Subcutaneous adipose tissue (tissue), 4 donors: ENCODE measurements around the gene FAM32A. TPM values are rescaled to one million over a fixed set of nuclear protein-coding genes. Genes with fewer than 3 reads are reported as not detected.

Source experiments
- CTCF ChIP-seq: fragments of 450-650 bp; IDR thresholded peaks from one replicate; pipeline ENCODE4 v1.5.1; 2016; ENCODE audit warnings: low read depth, mild to moderate bottlenecking, control low read depth, antibody characterized with exemption, moderate library complexity
- total RNA-seq, 4 donors: library from RNA; depleted of rRNA; stranded (reverse); fragments of >200 nt; gene quantifications; one replicate each; pipeline ENCODE4 v1.1.0, GENCODE V29; 2016

Gene FAM32A
- total RNA-seq, 4 donors from 2014 or later = 65.7 to 78.6 (median 77.6) TPM

DNA sequence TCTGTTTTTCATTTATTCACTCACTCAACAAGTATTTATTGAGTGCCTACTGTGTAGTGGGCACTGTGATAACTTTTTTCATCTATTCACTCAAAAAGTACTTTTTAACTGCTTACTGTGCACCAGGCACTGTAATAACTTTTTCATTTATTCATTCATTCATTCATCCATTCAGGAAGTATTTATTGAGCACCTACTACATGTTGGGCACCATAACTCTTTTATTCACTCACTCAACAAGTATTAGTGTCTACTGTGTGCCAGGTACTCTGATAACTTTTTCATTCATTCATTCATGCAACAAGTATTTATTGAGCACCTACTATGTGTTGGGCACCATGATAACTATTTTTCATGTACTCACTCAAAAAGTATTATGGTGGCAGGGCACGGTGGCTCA lies 18.8 kb upstream of the FAM32A start:
- no peak for TF ChIP-seq CTCF

DNA sequence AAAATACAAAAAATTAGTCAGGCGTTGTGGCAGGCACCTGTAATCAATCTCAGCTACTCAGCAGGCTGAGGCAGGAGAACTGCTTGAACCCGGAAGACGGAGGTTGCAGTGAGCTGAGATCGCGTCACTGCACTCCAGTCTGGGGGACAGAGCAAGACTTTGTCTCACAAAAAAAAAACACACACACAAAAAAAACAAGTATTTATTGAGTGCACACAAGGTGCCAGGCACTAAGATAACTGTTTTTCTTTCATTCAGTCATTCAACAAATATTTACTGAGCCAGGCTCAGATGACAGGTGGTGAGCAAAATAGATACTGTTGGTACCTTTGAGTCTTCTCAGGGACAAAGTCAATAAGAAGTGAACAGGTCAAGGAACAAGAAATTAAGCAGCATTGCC lies 18.2 kb upstream of the FAM32A start:
- no peak for TF ChIP-seq CTCF

DNA sequence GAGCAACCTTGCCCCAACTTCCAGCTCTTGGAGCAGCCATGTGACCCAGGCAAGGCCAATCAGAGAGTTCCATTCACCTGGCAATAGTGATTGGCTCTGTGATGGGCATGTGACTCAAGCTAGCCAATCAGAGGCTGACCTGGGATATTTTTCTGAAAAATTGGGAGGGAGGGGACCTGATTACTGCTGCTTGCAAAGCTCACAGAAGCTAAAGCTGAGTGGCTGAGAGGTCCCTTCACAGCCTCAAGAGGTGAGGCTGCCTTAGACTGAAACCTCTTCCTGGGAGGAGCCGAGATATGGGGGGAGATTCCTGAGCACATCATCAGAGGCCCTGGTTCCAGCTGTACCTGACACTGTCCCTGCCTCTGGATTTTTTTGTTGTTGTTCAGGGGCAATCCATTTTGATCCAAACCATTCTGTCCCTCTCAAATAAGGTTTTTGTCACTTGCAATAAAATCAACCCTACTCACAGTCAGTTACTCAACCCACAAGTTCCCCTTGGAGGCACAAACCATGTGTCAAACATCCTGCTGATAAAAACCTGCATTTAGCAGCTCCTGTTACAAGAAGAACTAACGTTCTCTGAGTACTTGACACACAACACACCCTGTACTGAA lies 16.6 kb upstream of the FAM32A start:
- no peak for TF ChIP-seq CTCF

GRCh38 chr19:16170134-16170533 lies 15.1 kb upstream of the FAM32A start:
- no peak for TF ChIP-seq CTCF

DNA sequence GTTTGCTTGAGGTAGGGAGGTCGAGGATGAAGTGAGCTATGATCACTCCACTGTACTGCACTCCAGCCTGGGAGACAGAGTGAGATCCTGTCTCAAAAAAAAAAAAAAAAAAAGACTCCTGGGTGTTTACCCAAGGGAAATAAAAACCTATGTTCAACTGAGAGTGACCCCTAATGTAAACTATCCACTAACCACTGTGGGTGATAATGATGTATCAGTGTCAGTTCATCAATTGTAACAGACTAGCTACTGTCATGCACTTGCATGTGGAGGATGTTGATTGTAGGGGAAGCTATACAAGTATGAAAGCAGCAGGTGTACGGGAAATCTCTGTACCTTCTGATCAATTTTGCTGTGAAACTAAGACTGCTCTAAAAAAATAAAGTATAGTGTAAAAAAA lies 9.3 kb upstream of the FAM32A start:
- no peak for TF ChIP-seq CTCF

DNA sequence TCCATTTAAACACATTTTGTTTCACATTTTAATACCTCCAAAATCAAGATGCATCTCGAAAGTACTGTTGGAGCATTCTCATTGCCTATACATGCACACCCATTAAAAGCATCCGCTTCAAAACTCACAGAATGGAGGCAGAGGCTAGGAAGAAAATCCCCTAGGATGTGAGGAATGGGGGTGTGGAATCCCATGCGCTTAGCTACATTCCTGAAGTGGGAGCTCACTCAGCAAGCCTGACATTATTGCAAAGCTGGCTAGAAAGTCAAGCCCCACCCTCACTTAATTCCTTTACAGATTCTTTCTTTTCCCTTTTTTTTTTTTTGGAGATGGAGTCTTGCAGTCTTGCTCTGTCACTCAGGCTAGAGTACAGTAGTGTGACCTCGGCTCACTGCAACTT lies 4.6 kb upstream of the FAM32A start:
- TF ChIP-seq CTCF = no peak

DNA sequence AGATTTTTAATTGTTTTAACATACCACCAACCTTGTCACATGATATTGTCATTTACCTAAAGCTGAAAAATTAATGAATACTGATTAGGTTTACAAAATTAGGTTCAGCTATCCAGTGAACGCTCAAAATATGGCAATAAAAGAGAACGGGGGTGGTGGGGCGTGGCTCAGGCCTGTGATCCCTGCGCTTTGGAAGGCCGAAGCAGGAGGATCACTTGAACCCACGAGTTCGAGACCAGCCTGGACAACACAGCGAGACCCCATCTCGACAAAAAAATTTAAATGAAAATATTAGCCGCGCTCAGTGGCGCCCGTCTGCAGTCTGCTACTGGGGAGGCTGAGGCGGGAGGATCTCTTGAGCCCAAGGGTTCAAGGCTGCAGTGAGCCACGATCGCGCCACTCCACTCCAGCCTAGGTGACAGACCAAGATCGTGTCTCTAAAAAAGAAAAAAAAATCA lies 516 bp upstream of the FAM32A start:
- TF ChIP-seq CTCF = no peak

- TF ChIP-seq CTCF = no peak
Measured at GRCh38 chr19:16185768-16186123, 536 bp downstream of the FAM32A start.
